Mononuclear cell (primary cell): ENCODE measurements around the gene UCK2. TPM values are rescaled to one million over a fixed set of nuclear protein-coding genes. Genes with fewer than 3 reads are reported as not detected.

Source experiments
- H3K27me3 ChIP-seq: 2 replicates; pipeline ENCODE4 v1.6.0; 2011; ENCODE audit warnings: low read length, control low read depth; ENCODE audit not compliant: insufficient read depth
- H3K4me1 ChIP-seq: 2 replicates; pipeline ENCODE4 v1.5.1; 2011; ENCODE audit warnings: mild to moderate bottlenecking, low read length, control low read depth; ENCODE audit not compliant: insufficient read depth
- H3K4me3 ChIP-seq: 2 replicates; pipeline ENCODE4 v1.5.1; 2011; ENCODE audit warnings: mild to moderate bottlenecking, low read length, moderate library complexity
- H3K9me3 ChIP-seq: 2 replicates; pipeline ENCODE4 v1.5.1; 2011; ENCODE audit warnings: low read depth, mild to moderate bottlenecking, control low read depth, low read length
- total RNA-seq: library from RNA; depleted of rRNA; stranded (reverse); fragments of >200 nt; gene quantifications from one replicate; pipeline ENCODE4 v1.2.3, GENCODE V29; 2012

Gene UCK2
- total RNA-seq, 1 donor = 5.2 TPM

GRCh38 chr1:165936542-165936941 is 109.1 kb downstream of the UCK2 start:
- no peaks in the 10 kb centered on the region for H3K4me1 ChIP-seq
- H3K4me3 ChIP-seq = no peak overlapping the region
- H3K27me3 ChIP-seq = no peaks in the 10 kb centered on the region
- no peaks in the 10 kb centered on the region for H3K9me3 ChIP-seq

- no peaks in the 10 kb centered on the region for H3K27me3 ChIP-seq
- H3K9me3 ChIP-seq = no peaks in the 10 kb centered on the region
- H3K4me1 ChIP-seq = no peaks in the 10 kb centered on the region
- H3K4me3 ChIP-seq = no peak overlapping the region
These were observed 110.4 kb downstream of the UCK2 start for GRCh38 chr1:165937829-165938228.

DNA sequence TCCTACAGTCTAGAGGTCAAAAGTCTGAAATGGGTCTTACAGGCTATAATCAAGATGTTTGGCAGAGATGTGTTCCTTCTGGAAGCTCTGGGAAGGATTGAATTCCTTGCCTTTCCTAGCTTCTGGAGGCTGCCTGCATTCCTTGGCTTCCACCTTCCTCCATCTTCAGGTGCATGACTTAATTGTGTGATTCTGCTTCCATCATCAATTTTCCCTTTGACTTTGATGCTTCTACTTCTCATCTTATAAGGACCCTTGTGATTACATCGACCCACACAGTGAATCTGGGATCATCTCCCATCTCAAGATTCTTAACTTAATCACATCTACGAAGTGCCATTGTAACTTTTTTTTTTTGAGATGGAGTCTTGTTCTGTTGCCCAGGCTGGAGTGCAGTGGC is 111.4 kb downstream of the UCK2 start:
- no peaks in the 10 kb centered on the region for H3K4me1 ChIP-seq
- no peak overlapping the region for H3K4me3 ChIP-seq
- no peaks in the 10 kb centered on the region for H3K27me3 ChIP-seq
- no peaks in the 10 kb centered on the region for H3K9me3 ChIP-seq

DNA sequence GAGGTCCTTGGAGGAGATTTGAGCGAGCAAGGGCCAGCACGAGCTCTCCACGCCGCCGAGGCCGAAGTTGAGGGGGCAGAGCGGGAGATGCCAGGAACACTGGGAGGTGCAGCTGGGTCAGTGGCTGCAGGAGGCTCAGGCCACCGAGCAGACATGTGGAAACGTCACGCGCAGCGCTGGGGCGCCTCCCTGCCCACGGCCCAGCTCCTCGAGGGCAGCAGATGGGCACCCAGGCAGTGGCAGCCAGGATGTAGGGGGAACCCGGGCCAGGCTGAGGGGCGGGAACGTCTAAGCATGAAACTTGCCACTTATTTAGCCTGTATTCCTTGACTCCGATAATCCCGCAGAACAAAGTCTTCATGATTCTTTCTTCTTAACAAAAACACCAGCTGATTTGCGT is 114.1 kb downstream of the UCK2 start:
- no peak overlapping the region for H3K4me3 ChIP-seq
- H3K9me3 ChIP-seq = no peaks in the 10 kb centered on the region
- no peaks in the 10 kb centered on the region for H3K4me1 ChIP-seq
- H3K27me3 ChIP-seq = no peaks in the 10 kb centered on the region

- Histone ChIP-seq H3K9me3 (no peaks in the 10 kb centered on the region), H3K4me1 (no peaks in the 10 kb centered on the region), H3K4me3 (no peak overlapping the region)
These were observed 114.6 kb downstream of the UCK2 start for GRCh38 chr1:165942062-165942461.

DNA sequence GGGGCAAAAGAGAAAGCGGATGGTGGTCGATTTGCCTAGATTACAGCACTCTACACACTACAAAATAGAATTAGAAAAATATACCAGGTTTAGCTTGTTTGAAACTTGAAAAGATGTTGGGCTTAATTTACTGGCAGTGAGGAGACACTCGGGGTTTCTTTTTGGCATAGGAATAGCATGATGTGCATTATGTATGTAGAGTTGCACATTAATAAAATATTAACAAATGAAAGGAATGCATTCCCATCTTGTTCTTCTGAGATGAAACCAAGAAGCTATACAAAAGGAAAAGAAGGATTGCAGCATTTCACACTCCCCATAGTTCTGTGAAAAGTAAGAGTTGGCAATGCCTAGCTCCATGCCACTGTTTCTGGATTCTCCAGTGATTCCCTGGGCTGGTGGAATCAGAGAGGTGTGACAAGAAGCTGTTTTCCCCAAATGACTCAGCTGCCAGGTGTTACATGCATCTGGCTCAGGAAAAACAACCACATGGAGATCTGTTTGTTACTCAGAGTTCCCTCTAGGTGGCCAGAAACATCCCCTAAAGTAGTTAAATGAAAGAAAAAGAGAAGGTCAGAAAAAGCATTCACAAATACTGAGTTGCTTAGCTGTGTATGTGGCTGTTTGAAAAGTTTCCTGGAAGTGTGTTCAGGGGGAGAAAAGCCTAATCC is 115.6 kb downstream of the UCK2 start:
- Histone ChIP-seq H3K4me1 (no peaks in the 10 kb centered on the region), H3K27me3 (no peaks in the 10 kb centered on the region), H3K4me3 (no peak overlapping the region), H3K9me3 (no peaks in the 10 kb centered on the region)

More at GRCh38 chr1:165942062-165942461, 114.6 kb downstream of the UCK2 start:
- H3K27me3 ChIP-seq = no peaks in the 10 kb centered on the region

GRCh38 chr1:165945911-165946310 is 118.5 kb downstream of the UCK2 start:
- no peak overlapping the region for H3K4me3 ChIP-seq
- no peaks in the 10 kb centered on the region for H3K4me1 ChIP-seq
- H3K9me3 ChIP-seq = no peaks in the 10 kb centered on the region
- no peaks in the 10 kb centered on the region for H3K27me3 ChIP-seq

DNA sequence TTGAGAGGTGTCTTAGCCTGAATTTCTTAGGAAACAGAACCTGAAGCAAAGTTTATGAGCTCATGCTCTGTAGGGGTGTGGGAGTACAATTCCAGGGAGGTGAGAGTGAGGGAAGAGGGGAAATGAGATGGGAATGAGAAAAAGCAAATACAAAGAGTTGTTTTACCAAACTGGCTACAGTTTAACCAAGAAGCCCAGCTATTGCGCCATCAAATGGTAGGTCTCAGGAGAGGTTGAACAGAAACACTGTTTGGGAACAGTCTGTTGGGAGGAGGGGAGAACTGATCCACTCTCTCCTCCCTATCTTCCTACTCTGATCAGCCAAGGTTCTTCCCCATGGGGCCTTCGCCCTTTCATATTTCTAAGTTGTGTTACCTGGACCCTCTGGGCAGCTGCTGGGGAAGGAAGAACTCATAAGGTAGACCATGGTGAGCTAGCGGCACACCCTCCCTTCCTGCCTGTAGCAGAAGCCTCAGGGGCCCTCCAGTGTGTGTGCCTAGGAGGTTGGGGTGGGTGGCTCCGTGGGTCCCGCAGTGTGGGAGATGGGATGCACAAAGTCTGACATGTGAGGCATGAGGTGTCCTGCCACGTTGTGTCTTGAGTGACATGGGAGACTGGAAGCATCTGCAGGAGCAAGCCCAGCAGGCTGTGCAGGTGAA is 120.5 kb downstream of the UCK2 start:
- Histone ChIP-seq H3K27me3 (no peaks in the 10 kb centered on the region), H3K9me3 (no peaks in the 10 kb centered on the region)

GRCh38 chr1:165949335-165950130 is 122.1 kb downstream of the UCK2 start:
- no peaks in the 10 kb centered on the region for H3K27me3 ChIP-seq
- no peaks in the 10 kb centered on the region for H3K9me3 ChIP-seq
- no peaks in the 10 kb centered on the region for H3K4me1 ChIP-seq
- no peak overlapping the region for H3K4me3 ChIP-seq

More for the DNA sequence above, 120.5 kb downstream of the UCK2 start:
- H3K4me3 ChIP-seq = no peak overlapping the region
- H3K4me1 ChIP-seq = no peaks in the 10 kb centered on the region

DNA sequence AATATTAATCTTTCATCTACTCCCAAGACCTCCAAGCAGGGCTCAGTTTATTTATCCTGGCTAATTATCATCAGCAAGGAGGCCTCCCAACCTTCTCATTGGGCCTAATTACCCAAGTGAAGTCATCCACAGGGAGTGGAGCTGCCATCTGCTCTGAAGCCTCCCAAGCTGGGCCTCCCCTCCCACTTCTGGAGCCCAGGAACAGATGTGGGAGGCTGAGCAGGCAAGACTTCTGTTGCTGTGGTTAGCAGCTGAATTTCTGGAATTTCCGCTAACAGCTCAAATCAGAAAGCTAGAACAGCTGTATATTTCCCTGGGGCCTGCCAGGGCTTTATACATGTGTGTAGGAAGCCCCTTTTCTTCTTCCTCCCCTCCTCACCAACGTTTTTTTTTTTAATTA is 127.5 kb downstream of the UCK2 start:
- H3K4me1 ChIP-seq = no peaks in the 10 kb centered on the region

GRCh38 chr1:165958306-165958705 is 130.9 kb downstream of the UCK2 start:
- H3K4me3 ChIP-seq = no peak overlapping the region
- H3K4me1 ChIP-seq = no peaks in the 10 kb centered on the region
- H3K27me3 ChIP-seq = peaks cover 6% of the 10 kb centered on the region
- no peaks in the 10 kb centered on the region for H3K9me3 ChIP-seq

More for the DNA sequence above, 127.5 kb downstream of the UCK2 start:
- Histone ChIP-seq H3K4me3 (no peak overlapping the region), H3K9me3 (no peaks in the 10 kb centered on the region), H3K27me3 (no peaks in the 10 kb centered on the region)

DNA sequence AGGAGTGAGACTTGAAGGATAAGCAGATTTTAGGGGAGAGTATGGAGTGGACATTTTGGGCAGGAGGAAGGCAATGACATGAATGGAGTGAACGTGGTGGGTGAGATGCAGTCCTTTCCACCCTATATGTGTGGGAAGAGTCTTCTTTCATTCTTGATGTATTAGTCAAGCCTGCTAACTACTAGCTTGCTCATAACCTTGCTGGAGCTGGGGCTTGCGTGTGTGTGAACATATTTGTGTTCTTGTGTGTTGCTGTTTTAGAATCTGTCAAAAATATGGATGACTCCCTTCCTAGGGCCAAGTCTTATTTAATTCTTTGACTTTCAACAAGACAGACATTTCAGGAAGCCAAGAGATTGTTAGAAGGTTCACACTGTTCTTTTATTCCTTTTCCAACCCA is 132.7 kb downstream of the UCK2 start:
- H3K9me3 ChIP-seq = no peaks in the 10 kb centered on the region
- H3K27me3 ChIP-seq = peaks cover 6% of the 10 kb centered on the region
- H3K4me1 ChIP-seq = no peaks in the 10 kb centered on the region
- no peak overlapping the region for H3K4me3 ChIP-seq

GRCh38 chr1:165960881-165961280 is 133.5 kb downstream of the UCK2 start:
- H3K27me3 ChIP-seq = peaks cover 6% of the 10 kb centered on the region
- no peaks in the 10 kb centered on the region for H3K9me3 ChIP-seq
- no peaks in the 10 kb centered on the region for H3K4me1 ChIP-seq
- H3K4me3 ChIP-seq = no peak overlapping the region
